ENCODE results near the gene PDE9A. TPM values are rescaled to one million over a fixed set of nuclear protein-coding genes. Genes with fewer than 3 reads are reported as not detected.

The PDE9A gene
- total and polyA plus RNA-seq, 2 donors (not counting 3 experiments of a cell fraction or from before 2014, with no cell fraction given): 0.28 to 2.2 TPM

DNA sequence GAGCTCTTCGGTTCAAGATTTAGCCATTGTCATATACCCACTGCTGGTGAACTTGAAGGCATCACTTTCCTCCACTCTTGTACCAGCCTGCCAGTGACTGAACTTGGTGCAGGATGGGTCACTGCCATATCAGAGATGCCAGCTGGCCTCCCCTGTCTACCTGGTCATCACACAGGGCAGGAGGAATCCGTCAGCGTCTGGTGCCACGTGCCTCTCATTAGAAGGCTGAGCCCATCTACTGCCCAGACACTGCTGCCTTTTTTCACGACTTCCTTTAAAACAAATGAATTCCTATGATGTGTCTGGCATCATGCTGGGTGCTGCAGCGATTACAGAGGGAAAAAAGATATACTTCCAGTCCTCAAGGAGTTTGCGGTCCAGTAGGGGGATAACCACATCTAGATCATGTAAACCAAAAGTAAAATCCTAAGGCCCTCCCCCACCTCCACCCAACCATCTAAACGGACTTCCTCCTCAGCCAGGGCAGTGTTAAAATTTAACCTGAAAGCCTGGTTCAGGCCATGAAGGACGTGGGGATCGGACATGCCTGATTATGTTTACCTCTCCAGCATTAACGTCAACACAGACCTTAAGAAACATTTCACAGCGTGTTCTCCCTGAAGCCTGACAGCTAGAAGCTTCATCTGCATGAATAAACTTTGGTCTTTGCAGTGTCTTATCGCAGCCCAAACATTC is 29.2 kb upstream of the PDE9A start:
- FAIRE-seq: no peak
- H3K27me3 ChIP-seq (ENCODE audit: control insufficient read depth in 2 of 2, insufficient read depth in 2 of 2, low read length in 2 of 2): peaks cover 0 to under 1% of the 10 kb centered on the region in 2 experiments

More for the DNA sequence above, 29.2 kb upstream of the PDE9A start:
- Histone ChIP-seq H3K9me3 (replicated peaks; ENCODE audit: control insufficient read depth, insufficient read depth, low read length) (no peaks in the 10 kb centered on the region), H4K20me1 (replicated peaks; ENCODE audit: control insufficient read depth, extremely low read depth, insufficient read depth, low read length) (no peaks in the 10 kb centered on the region), H3K4me1 (ENCODE audit: control insufficient read depth, extremely low read depth, insufficient read depth, low read length) (no peaks in the 10 kb centered on the region), H3K4me3 (replicated peaks in 1 of 3; ENCODE audit: insufficient read depth in 1 of 3, low read depth in 1 of 3, low read length in 3 of 3) (no peak overlapping the region), H3K36me3 (ENCODE audit: control insufficient read depth in 2 of 2, extremely low read depth in 1 of 2, insufficient read depth in 2 of 2, low read length in 2 of 2) (no peaks in the 10 kb centered on the region), H3K9me1 (replicated peaks; ENCODE audit: control insufficient read depth, extremely low read depth, insufficient read depth, low read length) (no peaks in the 10 kb centered on the region), H2AFZ (ENCODE audit: low read depth, low read length) (no peak overlapping the region), H3K4me2 (ENCODE audit: insufficient read depth, low read length) (no peak overlapping the region), H3K27ac (ENCODE audit: insufficient read depth, low read depth, low read length) (no peak overlapping the region), H3K79me2 (ENCODE audit: control insufficient read depth, insufficient read depth, low read length) (no peaks in the 10 kb centered on the region), H3K9ac (replicated peaks; ENCODE audit: extremely low read depth, insufficient read depth, low read length) (no peak overlapping the region)
- intact Hi-C loops (cut with micrococcal nuclease): no loop called here
- ChIA-PET CTCF (no interaction called here), POLR2A (no interaction called here)
- DNase-seq (ENCODE audit: low read depth, low spot score): no peak
- BruUV-seq (replicated peaks): no TSS peak
- TF ChIP-seq FOS (IDR thresholded peaks at IDR 0.05; ENCODE audit: borderline replicate concordance, insufficient read depth, low read length) (no peak), MYC (IDR thresholded peaks at IDR 0.05; ENCODE audit: low read depth, low read length) (no peak), POLR2A (IDR thresholded peaks at IDR 0.05; ENCODE audit: low read depth, low read length) (no peak), EZH2 (IDR thresholded peaks at IDR 0.05; ENCODE audit: borderline replicate concordance, low read depth, low read length, severe bottlenecking) (no peak), POLR2AphosphoS5 (IDR thresholded peaks at IDR 0.05; ENCODE audit: insufficient read depth, low read depth, low read length) (no peak), CTCF (IDR thresholded peaks at IDR 0.05; ENCODE audit: extremely low read depth in 1 of 2, insufficient read depth in 1 of 2, low read depth in 1 of 2, low read length in 2 of 2) (no peak), GATA2 (IDR thresholded peaks at IDR 0.05; ENCODE audit: insufficient read depth, insufficient read length, low read depth, low read length) (no peak), JUN (IDR thresholded peaks at IDR 0.05; ENCODE audit: borderline replicate concordance, insufficient read depth, insufficient read length, low read depth) (no peak)
- TF ChIP-seq, protein P1, sequence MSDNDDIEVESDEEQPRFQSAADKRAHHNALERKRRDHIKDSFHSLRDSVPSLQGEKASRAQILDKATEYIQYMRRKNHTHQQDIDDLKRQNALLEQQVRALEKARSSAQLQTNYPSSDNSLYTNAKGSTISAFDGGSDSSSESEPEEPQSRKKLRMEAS (IDR thresholded peaks at IDR 0.05; ENCODE audit: insufficient read depth, insufficient read length): no peak
- dilution Hi-C loops (cut with MboI; ENCODE audit: extremely low pct_ligation_motif_present, low sequenced_read_pairs): no loop called here
